OCI-LY7 (cell line): ENCODE data around the gene FSIP1.

Experiments
- EZH2phosphoT487 ChIP-seq: fragments of 200-600 bp; sonication (generic); IDR thresholded peaks from 2 replicates; pipeline ENCODE4 v1.6.1; 2018; ENCODE audit warnings: low read depth, borderline replicate concordance, mild to moderate bottlenecking, mixed run types, antibody characterized with exemption, low read length, moderate library complexity, mixed read lengths
- TF ChIP-seq, protein P1 (sequence below): fragments of 200-600 bp; sonication (generic); conservative IDR thresholded peaks from 2 replicates; pipeline ENCODE4 v1.5.1; 2014; ENCODE audit warnings: mild to moderate bottlenecking, antibody characterized with exemption, low read length, moderate library complexity, mixed read lengths

DNA sequence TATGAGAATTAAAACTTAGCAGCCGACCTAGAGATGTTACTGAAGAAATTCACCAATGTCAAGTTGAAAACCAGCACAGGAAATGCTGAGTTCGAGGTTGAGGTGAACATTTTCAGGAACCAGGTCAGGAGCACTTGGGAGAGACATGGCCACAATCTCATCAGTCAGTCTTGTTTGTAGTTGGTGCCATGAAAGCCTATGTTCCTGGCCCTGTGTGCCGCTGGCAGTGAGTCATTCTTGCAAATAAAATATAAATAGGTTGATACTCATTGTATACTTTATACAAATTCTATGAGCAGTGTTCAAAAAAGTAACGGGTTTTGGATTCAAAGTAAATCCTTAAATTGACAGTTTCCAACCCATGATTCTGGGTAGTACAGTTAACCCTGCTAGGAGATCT is 1.5 kb upstream of the FSIP1 start:
- no peak for TF ChIP-seq EZH2phosphoT487
- TF ChIP-seq, protein P1, sequence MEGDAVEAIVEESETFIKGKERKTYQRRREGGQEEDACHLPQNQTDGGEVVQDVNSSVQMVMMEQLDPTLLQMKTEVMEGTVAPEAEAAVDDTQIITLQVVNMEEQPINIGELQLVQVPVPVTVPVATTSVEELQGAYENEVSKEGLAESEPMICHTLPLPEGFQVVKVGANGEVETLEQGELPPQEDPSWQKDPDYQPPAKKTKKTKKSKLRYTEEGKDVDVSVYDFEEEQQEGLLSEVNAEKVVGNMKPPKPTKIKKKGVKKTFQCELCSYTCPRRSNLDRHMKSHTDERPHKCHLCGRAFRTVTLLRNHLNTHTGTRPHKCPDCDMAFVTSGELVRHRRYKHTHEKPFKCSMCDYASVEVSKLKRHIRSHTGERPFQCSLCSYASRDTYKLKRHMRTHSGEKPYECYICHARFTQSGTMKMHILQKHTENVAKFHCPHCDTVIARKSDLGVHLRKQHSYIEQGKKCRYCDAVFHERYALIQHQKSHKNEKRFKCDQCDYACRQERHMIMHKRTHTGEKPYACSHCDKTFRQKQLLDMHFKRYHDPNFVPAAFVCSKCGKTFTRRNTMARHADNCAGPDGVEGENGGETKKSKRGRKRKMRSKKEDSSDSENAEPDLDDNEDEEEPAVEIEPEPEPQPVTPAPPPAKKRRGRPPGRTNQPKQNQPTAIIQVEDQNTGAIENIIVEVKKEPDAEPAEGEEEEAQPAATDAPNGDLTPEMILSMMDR: no peak
